ENCODE data around the gene PHF21A.

DNA sequence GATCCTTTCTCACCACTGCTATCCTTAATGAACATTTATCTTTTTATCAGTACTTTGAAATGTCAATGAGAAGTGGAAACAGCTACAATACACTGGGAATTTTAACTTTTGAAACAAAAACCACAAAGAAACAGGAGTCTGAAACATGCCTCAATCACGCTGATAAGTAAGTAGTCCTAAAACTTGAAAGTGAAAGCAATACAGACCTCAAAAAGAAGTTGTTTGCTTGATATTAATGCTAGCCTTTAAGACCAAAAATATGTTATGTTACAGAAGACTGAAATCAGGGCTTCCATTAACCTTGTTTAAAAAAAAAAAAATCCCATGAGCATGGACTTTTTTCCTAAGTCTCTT is 21.3 kb downstream of the PHF21A start:
- TF ChIP-seq, protein P1, sequence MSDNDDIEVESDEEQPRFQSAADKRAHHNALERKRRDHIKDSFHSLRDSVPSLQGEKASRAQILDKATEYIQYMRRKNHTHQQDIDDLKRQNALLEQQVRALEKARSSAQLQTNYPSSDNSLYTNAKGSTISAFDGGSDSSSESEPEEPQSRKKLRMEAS (IDR thresholded peaks at IDR 0.05): no peak
- TF ChIP-seq, protein P2, sequence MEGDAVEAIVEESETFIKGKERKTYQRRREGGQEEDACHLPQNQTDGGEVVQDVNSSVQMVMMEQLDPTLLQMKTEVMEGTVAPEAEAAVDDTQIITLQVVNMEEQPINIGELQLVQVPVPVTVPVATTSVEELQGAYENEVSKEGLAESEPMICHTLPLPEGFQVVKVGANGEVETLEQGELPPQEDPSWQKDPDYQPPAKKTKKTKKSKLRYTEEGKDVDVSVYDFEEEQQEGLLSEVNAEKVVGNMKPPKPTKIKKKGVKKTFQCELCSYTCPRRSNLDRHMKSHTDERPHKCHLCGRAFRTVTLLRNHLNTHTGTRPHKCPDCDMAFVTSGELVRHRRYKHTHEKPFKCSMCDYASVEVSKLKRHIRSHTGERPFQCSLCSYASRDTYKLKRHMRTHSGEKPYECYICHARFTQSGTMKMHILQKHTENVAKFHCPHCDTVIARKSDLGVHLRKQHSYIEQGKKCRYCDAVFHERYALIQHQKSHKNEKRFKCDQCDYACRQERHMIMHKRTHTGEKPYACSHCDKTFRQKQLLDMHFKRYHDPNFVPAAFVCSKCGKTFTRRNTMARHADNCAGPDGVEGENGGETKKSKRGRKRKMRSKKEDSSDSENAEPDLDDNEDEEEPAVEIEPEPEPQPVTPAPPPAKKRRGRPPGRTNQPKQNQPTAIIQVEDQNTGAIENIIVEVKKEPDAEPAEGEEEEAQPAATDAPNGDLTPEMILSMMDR (IDR thresholded peaks at IDR 0.05; ENCODE audit: low read depth, low read length, missing input control): no peak
- TF ChIP-seq, protein P3, sequence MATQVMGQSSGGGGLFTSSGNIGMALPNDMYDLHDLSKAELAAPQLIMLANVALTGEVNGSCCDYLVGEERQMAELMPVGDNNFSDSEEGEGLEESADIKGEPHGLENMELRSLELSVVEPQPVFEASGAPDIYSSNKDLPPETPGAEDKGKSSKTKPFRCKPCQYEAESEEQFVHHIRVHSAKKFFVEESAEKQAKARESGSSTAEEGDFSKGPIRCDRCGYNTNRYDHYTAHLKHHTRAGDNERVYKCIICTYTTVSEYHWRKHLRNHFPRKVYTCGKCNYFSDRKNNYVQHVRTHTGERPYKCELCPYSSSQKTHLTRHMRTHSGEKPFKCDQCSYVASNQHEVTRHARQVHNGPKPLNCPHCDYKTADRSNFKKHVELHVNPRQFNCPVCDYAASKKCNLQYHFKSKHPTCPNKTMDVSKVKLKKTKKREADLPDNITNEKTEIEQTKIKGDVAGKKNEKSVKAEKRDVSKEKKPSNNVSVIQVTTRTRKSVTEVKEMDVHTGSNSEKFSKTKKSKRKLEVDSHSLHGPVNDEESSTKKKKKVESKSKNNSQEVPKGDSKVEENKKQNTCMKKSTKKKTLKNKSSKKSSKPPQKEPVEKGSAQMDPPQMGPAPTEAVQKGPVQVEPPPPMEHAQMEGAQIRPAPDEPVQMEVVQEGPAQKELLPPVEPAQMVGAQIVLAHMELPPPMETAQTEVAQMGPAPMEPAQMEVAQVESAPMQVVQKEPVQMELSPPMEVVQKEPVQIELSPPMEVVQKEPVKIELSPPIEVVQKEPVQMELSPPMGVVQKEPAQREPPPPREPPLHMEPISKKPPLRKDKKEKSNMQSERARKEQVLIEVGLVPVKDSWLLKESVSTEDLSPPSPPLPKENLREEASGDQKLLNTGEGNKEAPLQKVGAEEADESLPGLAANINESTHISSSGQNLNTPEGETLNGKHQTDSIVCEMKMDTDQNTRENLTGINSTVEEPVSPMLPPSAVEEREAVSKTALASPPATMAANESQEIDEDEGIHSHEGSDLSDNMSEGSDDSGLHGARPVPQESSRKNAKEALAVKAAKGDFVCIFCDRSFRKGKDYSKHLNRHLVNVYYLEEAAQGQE (IDR thresholded peaks at IDR 0.05): no peak
- no peak for TF ChIP-seq GABPA (IDR thresholded peaks at IDR 0.05 in 1 of 2, conservative IDR thresholded peaks at IDR 0.05 in 1 of 2)
- no peak for TF ChIP-seq NR2F2 (IDR thresholded peaks at IDR 0.05)
- TF ChIP-seq YY1 (IDR thresholded peaks at IDR 0.05): no peak
- TF ChIP-seq, protein P4, sequence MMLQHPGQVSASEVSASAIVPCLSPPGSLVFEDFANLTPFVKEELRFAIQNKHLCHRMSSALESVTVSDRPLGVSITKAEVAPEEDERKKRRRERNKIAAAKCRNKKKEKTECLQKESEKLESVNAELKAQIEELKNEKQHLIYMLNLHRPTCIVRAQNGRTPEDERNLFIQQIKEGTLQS (IDR thresholded peaks at IDR 0.05): no peak
